Measurements from ENCODE around the gene ZNF563.
A peak's percentile ranks its signal among the peaks of the same experiment; 100 is the strongest.

The ZNF563 gene

GRCh38 chr19:12294249-12295158 lies 38.9 kb downstream of the ZNF563 start, which contains the start of gene ZNF44:
TSS of gene ZNF44 (minus strand) at chr19:12294883. CDS start at chr19:12294694, 189 bp downstream.
- DNase-seq: peak; percentile 97

- peak; percentile 52 to 53 for DNase-seq
These were observed 39.6 kb downstream of the ZNF563 start for GRCh38 chr19:12293777-12294248.

- no peak for DNase-seq
These were observed 43.7 kb downstream of the ZNF563 start for GRCh38 chr19:12289790-12290065.

GRCh38 chr19:12287958-12288500 lies 45.4 kb downstream of the ZNF563 start:
- DNase-seq: no peak

- no peak for DNase-seq
These were observed 48.8 kb downstream of the ZNF563 start for GRCh38 chr19:12284631-12285030.

GRCh38 chr19:12284226-12284625 lies 49.2 kb downstream of the ZNF563 start:
- no peak for DNase-seq

GRCh38 chr19:12278713-12279112 lies 54.7 kb downstream of the ZNF563 start:
- no peak for DNase-seq

GRCh38 chr19:12272980-12273901 lies 60.2 kb downstream of the ZNF563 start:
- no peak for DNase-seq

- no peak for DNase-seq
These were observed 61.0 kb downstream of the ZNF563 start for GRCh38 chr19:12272386-12272785.

GRCh38 chr19:12270854-12271253 lies 62.6 kb downstream of the ZNF563 start:
- no peak for DNase-seq

All from activated T-cell treated with anti-CD3 and anti-CD28 coated beads, Interleukin-2, amount 50 U/mL, for 48 hours (primary cell).